Measurements from ENCODE around the gene FLT3. TPM values are rescaled to one million over a fixed set of nuclear protein-coding genes. Genes with fewer than 3 reads are reported as not detected.
A peak's percentile ranks its signal among the peaks of the same experiment; 100 is the strongest.
"Not testable (repeated sequence)": the region's sequence is repeated elsewhere in the genome, so short reads cannot be mapped to it uniquely, and the experiment has no call there.

The FLT3 gene
- total and polyA plus RNA-seq, 4 donors, result 0.14 to 0.84 (median 0.42) TPM

DNA sequence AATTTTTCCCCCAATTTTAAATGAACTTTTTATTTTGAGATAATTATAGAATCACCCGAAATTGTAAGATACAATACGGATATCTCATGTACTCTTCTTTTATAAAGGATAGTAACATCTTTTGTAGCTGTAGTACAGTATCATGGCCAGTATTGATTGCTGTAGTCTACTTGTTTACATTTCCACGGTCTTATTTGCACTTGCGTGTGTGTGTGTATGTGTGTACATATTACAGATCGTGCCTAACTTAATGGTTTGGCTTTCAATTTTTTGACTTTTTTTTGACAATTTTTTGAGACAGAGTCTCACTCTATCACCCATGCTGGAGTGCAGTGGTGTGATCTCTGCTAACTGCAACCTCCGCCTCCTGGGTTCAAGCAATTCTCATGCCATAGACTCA is 44.7 kb upstream of the FLT3 start:
- no peaks in the 10 kb centered on the region for H3K9me3 ChIP-seq (ENCODE audit: control insufficient read depth in 4 of 4, low read length in 3 of 4)
- H3K27ac ChIP-seq (ENCODE audit: low read depth in 1 of 2, low read length in 2 of 2), result peak overlapping the region; percentile 32 to 35
- TF ChIP-seq FOXA2 (IDR thresholded peaks at IDR 0.05), result peak; percentile 100
- TF ChIP-seq EGR1 (IDR thresholded peaks at IDR 0.05; ENCODE audit: low read depth in 2 of 2), result no peak
- TF ChIP-seq, protein P1, sequence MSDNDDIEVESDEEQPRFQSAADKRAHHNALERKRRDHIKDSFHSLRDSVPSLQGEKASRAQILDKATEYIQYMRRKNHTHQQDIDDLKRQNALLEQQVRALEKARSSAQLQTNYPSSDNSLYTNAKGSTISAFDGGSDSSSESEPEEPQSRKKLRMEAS (IDR thresholded peaks at IDR 0.05), result no peak
- no peak for TF ChIP-seq TAF1 (conservative IDR thresholded peaks at IDR 0.05)
- TF ChIP-seq REST (IDR thresholded peaks at IDR 0.05), result no peak
- peak; percentile 32 to 39 for TF ChIP-seq HNF4A (conservative IDR thresholded peaks at IDR 0.05)
- TF ChIP-seq HNF4G (IDR thresholded peaks at IDR 0.05), result no peak
- peak; percentile 40 for TF ChIP-seq ZBTB33 (IDR thresholded peaks at IDR 0.05)
- peak in 1 of 2 donors; percentile 35 for TF ChIP-seq RAD21 (IDR thresholded peaks at IDR 0.05)
- peak; percentile 19 to 43 for TF ChIP-seq RXRA (IDR thresholded peaks at IDR 0.05)
- no peak for TF ChIP-seq GABPA (IDR thresholded peaks at IDR 0.05 in 1 of 2, conservative IDR thresholded peaks at IDR 0.05 in 1 of 2)
- TF ChIP-seq SP1 (IDR thresholded peaks at IDR 0.05), result peak; percentile 45
- TF ChIP-seq NR2F2 (IDR thresholded peaks at IDR 0.05), result no peak
- TF ChIP-seq FOXA1 (IDR thresholded peaks at IDR 0.05), result peak; percentile 99
- WGBS, result 47% methylated on average over 6 of the region's 6 CpGs
- no peak overlapping the region for H3K9ac ChIP-seq (ENCODE audit: low read depth in 1 of 2, low read length in 2 of 2)
- no peak for DNase-seq (ENCODE audit: low spot score)
- no peaks in the 10 kb centered on the region for H3K36me3 ChIP-seq (ENCODE audit: control insufficient read depth in 4 of 4, insufficient read depth in 3 of 4, low read depth in 1 of 4, low read length in 3 of 4)
- no peak overlapping the region for H3K4me3 ChIP-seq (ENCODE audit: low read depth in 1 of 3, low read length in 3 of 3)
- no peaks in the 10 kb centered on the region for H3K27me3 ChIP-seq (ENCODE audit: control insufficient read depth in 4 of 4, insufficient read depth in 4 of 4, low read length in 3 of 4)
- H3K4me1 ChIP-seq (ENCODE audit: control insufficient read depth in 4 of 4, insufficient read depth in 4 of 4, low read length in 3 of 4), result peaks cover 7 to 19% (median 14%) of the 10 kb centered on the region in 4 donors

DNA sequence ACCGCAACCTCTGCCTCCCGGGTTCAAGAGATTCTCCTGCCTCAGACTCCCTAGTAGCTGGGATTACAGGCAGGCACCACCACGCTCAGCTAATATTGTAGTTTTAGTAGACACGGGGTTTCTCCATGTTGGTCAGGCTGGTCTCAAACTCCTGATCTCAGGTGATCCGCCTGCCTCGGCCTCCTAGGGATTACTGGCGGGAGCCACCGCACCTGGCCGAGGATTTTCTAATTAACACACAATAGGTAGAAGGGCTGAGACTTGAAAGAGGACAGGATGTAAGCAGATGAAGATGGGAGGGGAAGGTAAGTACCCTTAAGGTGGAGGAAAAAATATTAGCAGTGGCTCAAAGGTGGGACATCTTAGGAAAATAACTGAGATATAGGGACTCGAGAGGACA is 41.2 kb upstream of the FLT3 start:
- H3K27me3 ChIP-seq (ENCODE audit: control insufficient read depth in 4 of 4, insufficient read depth in 4 of 4, low read length in 3 of 4); H3K27ac ChIP-seq (ENCODE audit: low read depth in 1 of 2, low read length in 2 of 2); H3K4me3 ChIP-seq (ENCODE audit: low read depth in 1 of 3, low read length in 3 of 3); H3K9ac ChIP-seq (ENCODE audit: low read depth in 1 of 2, low read length in 2 of 2); H3K9me3 ChIP-seq (ENCODE audit: control insufficient read depth in 4 of 4, low read length in 3 of 4); H3K36me3 ChIP-seq (ENCODE audit: control insufficient read depth in 4 of 4, insufficient read depth in 3 of 4, low read depth in 1 of 4, low read length in 3 of 4); DNase-seq (ENCODE audit: low spot score): not testable (repeated sequence)
- 90% methylated on average over 10 of the region's 10 CpGs for WGBS
- H3K4me1 ChIP-seq (ENCODE audit: control insufficient read depth in 4 of 4, insufficient read depth in 4 of 4, low read length in 3 of 4), result peaks cover 7 to 29% (median 20%) of the 10 kb centered on the region in 4 donors

All from liver (tissue), 9 donors.